Measurements from ENCODE around the gene PTPRG. TPM values are rescaled to one million over a fixed set of nuclear protein-coding genes. Genes with fewer than 3 reads are reported as not detected.

The PTPRG gene
- 44.3 and 49.1 TPM in 2 replicates for total RNA-seq
- long read RNA-seq, partial matches to known transcripts: 6 of 18 reads
- long read RNA-seq, other reads (novel, unspliced or antisense): 12 of 18 reads

DNA sequence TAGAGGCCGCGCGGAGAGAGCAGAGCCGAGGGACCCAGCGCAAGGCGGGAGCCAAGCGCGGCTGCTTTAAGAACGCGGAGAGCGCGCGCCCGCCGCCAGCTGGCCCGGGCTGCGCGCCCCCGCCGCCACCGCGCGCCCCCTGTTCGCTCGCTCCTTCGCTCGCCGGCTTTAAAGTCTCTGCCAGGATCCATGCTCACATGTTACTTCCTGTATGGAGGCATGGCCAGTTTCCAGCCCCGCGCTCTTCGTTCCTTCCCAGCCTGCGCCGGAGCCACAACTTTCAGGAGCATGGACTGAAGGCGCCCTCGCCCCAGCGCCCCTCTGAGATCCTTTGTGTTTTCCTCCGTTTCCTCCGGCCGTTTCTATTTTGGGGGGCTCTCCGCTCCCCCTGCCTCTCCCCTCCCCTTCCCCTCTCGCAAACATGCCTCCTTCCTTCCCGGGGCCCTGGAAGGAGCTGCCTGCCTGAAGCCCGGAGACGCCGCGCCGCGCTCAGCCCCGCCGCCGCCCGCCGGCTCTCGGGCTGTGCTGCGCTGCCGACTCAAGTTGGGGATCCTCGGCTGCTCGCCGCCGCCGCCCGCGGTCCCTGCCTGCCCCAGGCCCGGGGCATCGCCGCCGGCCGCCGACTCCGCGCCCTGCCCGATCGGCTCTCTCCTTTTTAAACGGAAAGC, at the start of gene PTPRG:
Gene PTPRG, plus strand, starts transcription at position 198 of the 668 bp plus-strand sequence. CDS start 717 bp downstream, outside the sequence.
- TF ChIP-seq, protein P1, sequence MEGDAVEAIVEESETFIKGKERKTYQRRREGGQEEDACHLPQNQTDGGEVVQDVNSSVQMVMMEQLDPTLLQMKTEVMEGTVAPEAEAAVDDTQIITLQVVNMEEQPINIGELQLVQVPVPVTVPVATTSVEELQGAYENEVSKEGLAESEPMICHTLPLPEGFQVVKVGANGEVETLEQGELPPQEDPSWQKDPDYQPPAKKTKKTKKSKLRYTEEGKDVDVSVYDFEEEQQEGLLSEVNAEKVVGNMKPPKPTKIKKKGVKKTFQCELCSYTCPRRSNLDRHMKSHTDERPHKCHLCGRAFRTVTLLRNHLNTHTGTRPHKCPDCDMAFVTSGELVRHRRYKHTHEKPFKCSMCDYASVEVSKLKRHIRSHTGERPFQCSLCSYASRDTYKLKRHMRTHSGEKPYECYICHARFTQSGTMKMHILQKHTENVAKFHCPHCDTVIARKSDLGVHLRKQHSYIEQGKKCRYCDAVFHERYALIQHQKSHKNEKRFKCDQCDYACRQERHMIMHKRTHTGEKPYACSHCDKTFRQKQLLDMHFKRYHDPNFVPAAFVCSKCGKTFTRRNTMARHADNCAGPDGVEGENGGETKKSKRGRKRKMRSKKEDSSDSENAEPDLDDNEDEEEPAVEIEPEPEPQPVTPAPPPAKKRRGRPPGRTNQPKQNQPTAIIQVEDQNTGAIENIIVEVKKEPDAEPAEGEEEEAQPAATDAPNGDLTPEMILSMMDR (IDR thresholded peaks at IDR 0.05; ENCODE audit: unreplicated experiment): peak; percentile 2
- H3K4me1 Mint-ChIP-seq (ENCODE audit: low read depth): peaks cover 11% of the 10 kb centered on the region
- peaks cover 7% of the 10 kb centered on the region for H3K27me3 Mint-ChIP-seq
- no peaks in the 10 kb centered on the region for H3K36me3 Mint-ChIP-seq (ENCODE audit: insufficient read depth)
- H3K27ac Mint-ChIP-seq: peak within 1 kb of the TSS; percentile 98
- H3K4me3 Mint-ChIP-seq (ENCODE audit: low read depth): peak within 1 kb of the TSS; percentile 96
- H3K9me3 Mint-ChIP-seq (ENCODE audit: low read depth): peaks cover 3% of the 10 kb centered on the region
- peak; percentile 71 for DNase-seq (ENCODE audit: low spot score, unreplicated experiment)

DNA sequence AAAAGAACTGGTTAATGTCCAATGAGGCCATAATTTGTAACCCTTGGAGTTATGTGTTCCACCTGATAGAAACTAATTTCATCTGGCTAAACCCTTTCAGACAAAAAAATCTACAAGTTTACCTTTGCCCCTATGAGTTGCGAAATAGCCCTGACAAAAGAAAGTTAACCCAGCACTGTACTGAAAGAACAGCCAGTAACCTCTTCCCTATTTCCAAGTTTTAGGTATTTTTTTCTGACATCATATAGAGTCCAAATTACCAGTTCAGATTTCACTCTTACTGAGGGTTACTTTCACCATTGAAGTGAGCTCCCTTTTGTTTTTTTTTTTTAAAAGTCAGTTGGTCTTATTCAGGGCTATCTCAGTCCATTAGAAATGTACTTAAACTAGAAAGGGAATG, 42.8 kb upstream of the PTPRG start:
- Mint-ChIP-seq H3K27ac (no peak overlapping the region), H3K9me3 (ENCODE audit: low read depth) (peaks cover 5% of the 10 kb centered on the region), H3K4me1 (ENCODE audit: low read depth) (peaks cover 16% of the 10 kb centered on the region), H3K4me3 (ENCODE audit: low read depth) (no peak overlapping the region), H3K27me3 (no peaks in the 10 kb centered on the region), H3K36me3 (ENCODE audit: insufficient read depth) (no peaks in the 10 kb centered on the region)
- no peak for DNase-seq (ENCODE audit: low spot score, unreplicated experiment)
- TF ChIP-seq, protein P1 (IDR thresholded peaks at IDR 0.05; ENCODE audit: unreplicated experiment): no peak

GRCh38 chr3:61520966-61521628, 40.3 kb upstream of the PTPRG start:
- Mint-ChIP-seq H3K27me3 (no peaks in the 10 kb centered on the region), H3K9me3 (ENCODE audit: low read depth) (peaks cover 5% of the 10 kb centered on the region), H3K36me3 (ENCODE audit: insufficient read depth) (no peaks in the 10 kb centered on the region), H3K4me1 (ENCODE audit: low read depth) (peaks cover 16% of the 10 kb centered on the region), H3K27ac (no peak overlapping the region), H3K4me3 (ENCODE audit: low read depth) (no peak overlapping the region)
- no peak for DNase-seq (ENCODE audit: low spot score, unreplicated experiment)
- TF ChIP-seq, protein P1 (IDR thresholded peaks at IDR 0.05; ENCODE audit: unreplicated experiment): no peak

DNA sequence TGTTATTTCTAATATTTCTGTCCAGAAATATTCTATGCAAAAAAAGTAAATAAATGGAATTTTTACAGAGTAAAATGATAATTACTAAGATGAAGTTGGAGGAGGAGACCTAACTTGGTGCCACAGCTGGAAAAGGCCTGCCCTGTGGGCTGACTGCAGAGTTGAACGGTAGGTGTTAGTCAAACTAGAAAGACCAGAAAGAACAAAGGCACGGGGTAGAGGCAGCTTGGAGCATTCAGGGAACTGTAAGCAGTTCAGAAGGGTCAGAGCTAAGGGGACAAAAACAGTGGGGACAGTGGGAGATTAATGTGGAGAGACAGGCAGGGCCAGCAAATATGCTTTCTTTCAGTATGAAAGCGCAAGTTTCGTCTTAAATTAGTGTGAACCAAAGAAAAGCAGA, 39.3 kb upstream of the PTPRG start:
- DNase-seq (ENCODE audit: low spot score, unreplicated experiment): no peak
- Mint-ChIP-seq H3K9me3 (ENCODE audit: low read depth) (no peaks in the 10 kb centered on the region), H3K27ac (peak overlapping the region; percentile 82), H3K4me3 (ENCODE audit: low read depth) (no peak overlapping the region), H3K36me3 (ENCODE audit: insufficient read depth) (no peaks in the 10 kb centered on the region), H3K27me3 (no peaks in the 10 kb centered on the region), H3K4me1 (ENCODE audit: low read depth) (peaks cover 16% of the 10 kb centered on the region)
- TF ChIP-seq, protein P1 (IDR thresholded peaks at IDR 0.05; ENCODE audit: unreplicated experiment): no peak

DNA sequence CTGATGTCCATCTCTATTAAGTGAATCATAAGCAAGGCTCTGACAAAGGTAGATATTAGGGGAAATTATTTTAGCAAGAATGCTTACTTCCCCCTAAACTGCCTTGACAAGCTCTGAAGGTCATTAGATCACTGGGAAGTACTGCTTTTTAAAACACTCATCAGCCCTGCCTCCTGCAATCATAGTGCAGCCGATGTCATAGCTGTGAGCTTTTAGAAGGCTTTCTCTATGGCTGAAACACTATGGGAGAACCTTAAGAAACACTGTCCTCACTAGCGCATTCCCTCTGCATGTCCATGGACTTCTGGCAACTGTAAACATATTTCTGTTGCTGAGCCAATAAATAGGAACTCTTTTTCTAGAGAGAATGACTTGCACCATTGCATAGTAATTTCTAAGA, 38.7 kb upstream of the PTPRG start:
- H3K9me3 Mint-ChIP-seq (ENCODE audit: low read depth): no peaks in the 10 kb centered on the region
- TF ChIP-seq, protein P1 (IDR thresholded peaks at IDR 0.05; ENCODE audit: unreplicated experiment): no peak
- no peak for DNase-seq (ENCODE audit: low spot score, unreplicated experiment)
- H3K4me3 Mint-ChIP-seq (ENCODE audit: low read depth): no peak overlapping the region
- H3K27me3 Mint-ChIP-seq: no peaks in the 10 kb centered on the region
- no peak overlapping the region for H3K27ac Mint-ChIP-seq
- no peaks in the 10 kb centered on the region for H3K36me3 Mint-ChIP-seq (ENCODE audit: insufficient read depth)
- peaks cover 16% of the 10 kb centered on the region for H3K4me1 Mint-ChIP-seq (ENCODE audit: low read depth)
